ENCODE results near the gene TPTE2.
"Not testable (repeated sequence)": the region's sequence is repeated elsewhere in the genome, so short reads cannot be mapped to it uniquely, and the experiment has no call there.

- TF ChIP-seq, protein P1, sequence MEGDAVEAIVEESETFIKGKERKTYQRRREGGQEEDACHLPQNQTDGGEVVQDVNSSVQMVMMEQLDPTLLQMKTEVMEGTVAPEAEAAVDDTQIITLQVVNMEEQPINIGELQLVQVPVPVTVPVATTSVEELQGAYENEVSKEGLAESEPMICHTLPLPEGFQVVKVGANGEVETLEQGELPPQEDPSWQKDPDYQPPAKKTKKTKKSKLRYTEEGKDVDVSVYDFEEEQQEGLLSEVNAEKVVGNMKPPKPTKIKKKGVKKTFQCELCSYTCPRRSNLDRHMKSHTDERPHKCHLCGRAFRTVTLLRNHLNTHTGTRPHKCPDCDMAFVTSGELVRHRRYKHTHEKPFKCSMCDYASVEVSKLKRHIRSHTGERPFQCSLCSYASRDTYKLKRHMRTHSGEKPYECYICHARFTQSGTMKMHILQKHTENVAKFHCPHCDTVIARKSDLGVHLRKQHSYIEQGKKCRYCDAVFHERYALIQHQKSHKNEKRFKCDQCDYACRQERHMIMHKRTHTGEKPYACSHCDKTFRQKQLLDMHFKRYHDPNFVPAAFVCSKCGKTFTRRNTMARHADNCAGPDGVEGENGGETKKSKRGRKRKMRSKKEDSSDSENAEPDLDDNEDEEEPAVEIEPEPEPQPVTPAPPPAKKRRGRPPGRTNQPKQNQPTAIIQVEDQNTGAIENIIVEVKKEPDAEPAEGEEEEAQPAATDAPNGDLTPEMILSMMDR (IDR thresholded peaks at IDR 0.05): not testable (repeated sequence)
- not testable (repeated sequence) for TF ChIP-seq POLR2A, EP300 (IDR thresholded peaks at IDR 0.05)
These were observed 148.8 kb downstream of the TPTE2 start for GRCh38 chr13:19412494-19412893.
